Progenitor cell of endocrine pancreas (in vitro differentiated cells): ENCODE data around the gene SFXN3. TPM values are rescaled to one million over a fixed set of nuclear protein-coding genes. Genes with fewer than 3 reads are reported as not detected.

Experiments
- DNase-seq: peaks from one replicate; pipeline ENCODE4 v3.0.0; 2021; ENCODE audit warnings: low spot score; ENCODE audit not compliant: unreplicated experiment
- H3K27ac Mint-ChIP-seq: 2 replicates; pipeline ENCODE4 v1.8.0; 2021; ENCODE audit warnings: mild to moderate bottlenecking, moderate library complexity, mixed read lengths
- H3K27me3 Mint-ChIP-seq: 2 replicates; pipeline ENCODE4 v1.8.0; 2021; ENCODE audit warnings: mixed read lengths
- H3K36me3 Mint-ChIP-seq: 2 replicates; pipeline ENCODE4 v1.8.0; 2022; ENCODE audit warnings: mixed read lengths; ENCODE audit not compliant: insufficient read depth
- H3K4me1 Mint-ChIP-seq: 2 replicates; pipeline ENCODE4 v1.8.0; 2021; ENCODE audit warnings: low read depth, mixed read lengths
- H3K4me3 Mint-ChIP-seq: 2 replicates; pipeline ENCODE4 v1.8.0; 2021; ENCODE audit warnings: low read depth, mild to moderate bottlenecking, moderate library complexity, mixed read lengths
- H3K9me3 Mint-ChIP-seq: 2 replicates; pipeline ENCODE4 v1.8.0; 2021; ENCODE audit warnings: low read depth, mixed read lengths
- total RNA-seq: library from RNA; stranded (reverse); gene quantifications from 2 replicates; pipeline ENCODE4 v1.2.1, GENCODE V29; 2021
- TF ChIP-seq, protein P1 (sequence below): fragments of 200-600 bp; sonication (generic); IDR thresholded peaks from one replicate; pipeline ENCODE4 v1.5.0; 2021; ENCODE audit warnings: antibody characterized with exemption, mild to moderate bottlenecking; ENCODE audit not compliant: unreplicated experiment

SFXN3 gene
- total RNA-seq, 1 donor from 2014 or later: 6.1 TPM

DNA sequence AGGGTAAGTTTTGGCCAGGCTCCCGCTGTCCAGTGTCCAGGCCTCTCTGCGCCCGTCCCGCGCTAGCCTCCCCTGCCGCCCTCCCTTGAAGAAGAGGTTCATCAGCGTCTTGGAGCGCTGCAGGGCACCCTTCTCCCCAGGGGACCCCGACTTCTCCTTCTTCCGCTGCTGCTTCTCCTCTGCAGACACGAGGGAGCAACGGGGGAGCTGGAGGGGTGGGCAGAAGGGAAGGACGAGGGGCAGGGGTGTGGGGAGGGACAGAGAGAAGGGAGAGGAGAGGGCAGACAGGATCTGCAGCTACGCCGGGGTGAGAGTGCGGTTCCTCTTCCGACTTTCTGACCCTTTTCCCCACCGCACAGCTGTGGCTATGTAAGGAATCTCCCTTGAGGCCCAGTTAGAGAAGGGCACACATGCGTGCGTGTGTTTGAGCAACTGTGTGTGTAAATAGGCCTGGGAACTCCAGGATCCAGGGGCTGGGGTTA, 12.9 kb upstream of the SFXN3 start:
- peaks cover 74% of the 10 kb centered on the region for H3K27me3 Mint-ChIP-seq
- peaks cover 7% of the 10 kb centered on the region for H3K4me1 Mint-ChIP-seq
- TF ChIP-seq, protein P1, sequence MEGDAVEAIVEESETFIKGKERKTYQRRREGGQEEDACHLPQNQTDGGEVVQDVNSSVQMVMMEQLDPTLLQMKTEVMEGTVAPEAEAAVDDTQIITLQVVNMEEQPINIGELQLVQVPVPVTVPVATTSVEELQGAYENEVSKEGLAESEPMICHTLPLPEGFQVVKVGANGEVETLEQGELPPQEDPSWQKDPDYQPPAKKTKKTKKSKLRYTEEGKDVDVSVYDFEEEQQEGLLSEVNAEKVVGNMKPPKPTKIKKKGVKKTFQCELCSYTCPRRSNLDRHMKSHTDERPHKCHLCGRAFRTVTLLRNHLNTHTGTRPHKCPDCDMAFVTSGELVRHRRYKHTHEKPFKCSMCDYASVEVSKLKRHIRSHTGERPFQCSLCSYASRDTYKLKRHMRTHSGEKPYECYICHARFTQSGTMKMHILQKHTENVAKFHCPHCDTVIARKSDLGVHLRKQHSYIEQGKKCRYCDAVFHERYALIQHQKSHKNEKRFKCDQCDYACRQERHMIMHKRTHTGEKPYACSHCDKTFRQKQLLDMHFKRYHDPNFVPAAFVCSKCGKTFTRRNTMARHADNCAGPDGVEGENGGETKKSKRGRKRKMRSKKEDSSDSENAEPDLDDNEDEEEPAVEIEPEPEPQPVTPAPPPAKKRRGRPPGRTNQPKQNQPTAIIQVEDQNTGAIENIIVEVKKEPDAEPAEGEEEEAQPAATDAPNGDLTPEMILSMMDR: no peak
- H3K4me3 Mint-ChIP-seq: no peak overlapping the region
- no peaks in the 10 kb centered on the region for H3K36me3 Mint-ChIP-seq
- H3K9me3 Mint-ChIP-seq: no peaks in the 10 kb centered on the region
- DNase-seq: no peak
- no peak overlapping the region for H3K27ac Mint-ChIP-seq

DNA sequence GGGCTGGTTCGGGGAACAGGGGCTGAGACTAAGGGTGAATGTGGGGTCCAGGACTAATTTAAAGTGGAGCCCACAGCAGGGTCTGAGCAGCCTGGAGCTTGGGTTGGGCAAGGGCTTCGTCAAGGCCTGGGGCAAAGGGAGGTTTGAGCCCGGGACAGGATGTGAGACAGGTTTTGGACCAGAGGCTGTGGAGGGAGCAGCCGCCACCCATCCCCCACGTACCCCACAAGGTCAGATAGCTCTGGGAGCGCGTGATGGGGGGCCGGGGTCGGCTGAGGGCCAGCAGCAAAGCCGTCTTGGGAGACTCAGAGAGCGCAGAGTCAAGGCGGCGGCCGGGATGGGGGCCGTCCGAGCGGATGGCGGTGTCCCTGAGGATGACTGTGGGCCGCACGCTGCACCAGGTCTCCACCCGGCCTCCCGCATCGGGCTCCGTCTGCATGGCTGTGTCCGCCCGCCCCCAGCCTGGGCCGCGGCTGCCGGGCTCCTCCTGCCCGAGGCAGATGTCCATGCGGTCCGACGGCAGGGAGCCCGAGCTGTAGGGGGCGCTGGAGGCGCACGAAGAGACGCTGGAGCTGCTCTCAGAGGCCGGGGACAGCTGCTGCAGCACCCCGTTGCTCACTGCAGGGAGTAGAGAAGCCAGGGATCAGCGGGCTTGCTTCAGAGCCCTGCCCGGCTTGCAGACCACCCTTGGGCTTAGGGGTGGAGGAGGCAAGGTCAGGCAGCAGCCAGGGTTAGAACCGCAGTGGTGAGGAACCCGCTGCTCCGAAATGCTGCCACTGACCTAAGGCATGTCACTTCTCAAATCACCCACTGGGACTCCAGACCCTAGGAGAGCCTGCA, 12.2 kb upstream of the SFXN3 start:
- no peak overlapping the region for H3K4me3 Mint-ChIP-seq
- peaks cover 70% of the 10 kb centered on the region for H3K27me3 Mint-ChIP-seq
- peaks cover 5% of the 10 kb centered on the region for H3K4me1 Mint-ChIP-seq

DNA sequence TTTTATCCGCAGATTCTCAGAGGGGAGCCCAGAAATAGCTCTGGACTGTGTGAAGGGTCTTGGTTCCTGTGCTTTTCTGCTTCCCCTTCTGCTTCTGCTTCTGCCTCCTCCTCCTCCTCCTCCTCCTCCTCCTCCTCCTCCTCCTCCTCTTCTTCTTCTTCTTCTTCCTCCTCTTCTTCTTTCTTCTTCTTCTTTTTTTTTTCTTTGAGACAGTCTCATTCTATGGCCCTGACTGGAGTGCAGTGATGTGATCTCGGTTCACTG, 11.7 kb upstream of the SFXN3 start:
- Mint-ChIP-seq H3K27me3 (peaks cover 66% of the 10 kb centered on the region), H3K4me1 (peaks cover 4% of the 10 kb centered on the region), H3K4me3 (no peak overlapping the region), H3K36me3 (no peaks in the 10 kb centered on the region), H3K9me3 (no peaks in the 10 kb centered on the region), H3K27ac (no peak overlapping the region)
- no peak for DNase-seq
- TF ChIP-seq, protein P1: no peak

More for the DNA sequence above, 12.2 kb upstream of the SFXN3 start:
- no peaks in the 10 kb centered on the region for H3K9me3 Mint-ChIP-seq
- H3K36me3 Mint-ChIP-seq: no peaks in the 10 kb centered on the region
- no peak overlapping the region for H3K27ac Mint-ChIP-seq
- TF ChIP-seq, protein P1: peak; percentile 82
- DNase-seq: peak; percentile 85

DNA sequence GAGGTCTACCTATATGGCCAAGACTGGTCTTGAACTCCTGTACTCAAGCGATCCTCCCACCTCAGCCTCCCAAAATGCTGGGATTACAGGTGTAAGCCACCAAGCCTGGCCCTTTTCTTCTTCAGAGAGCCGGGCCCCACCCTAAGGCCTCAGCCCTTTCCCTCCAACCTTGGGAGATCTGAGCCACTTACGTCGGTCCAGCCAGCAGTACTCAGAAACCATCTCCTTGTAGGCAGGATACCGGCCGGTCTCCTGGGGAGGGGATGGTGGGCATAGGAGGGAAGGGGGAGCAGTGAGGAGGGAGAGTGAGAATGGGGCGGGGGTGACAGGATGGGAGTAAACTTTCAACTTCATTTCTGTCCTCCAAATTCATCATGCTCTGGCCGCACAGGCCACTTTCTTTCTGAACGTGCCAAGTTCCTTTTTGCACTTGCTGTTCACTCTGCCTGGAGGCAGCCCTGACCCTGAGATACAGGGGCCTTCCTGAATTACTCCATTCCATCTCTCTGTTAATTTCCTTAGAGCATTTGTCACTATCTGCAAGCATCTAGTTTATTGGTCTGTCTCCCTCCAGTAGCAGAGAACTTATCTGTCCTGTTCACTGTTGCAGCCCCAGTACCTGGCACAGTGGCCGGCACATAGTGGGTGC, 10.5 kb upstream of the SFXN3 start:
- TF ChIP-seq, protein P1: no peak
- H3K27me3 Mint-ChIP-seq: peaks cover 55% of the 10 kb centered on the region
- no peak overlapping the region for H3K4me3 Mint-ChIP-seq
- DNase-seq: no peak
- H3K9me3 Mint-ChIP-seq: no peaks in the 10 kb centered on the region
- H3K36me3 Mint-ChIP-seq: no peaks in the 10 kb centered on the region
- H3K27ac Mint-ChIP-seq: no peak overlapping the region
- peaks cover 4% of the 10 kb centered on the region for H3K4me1 Mint-ChIP-seq

DNA sequence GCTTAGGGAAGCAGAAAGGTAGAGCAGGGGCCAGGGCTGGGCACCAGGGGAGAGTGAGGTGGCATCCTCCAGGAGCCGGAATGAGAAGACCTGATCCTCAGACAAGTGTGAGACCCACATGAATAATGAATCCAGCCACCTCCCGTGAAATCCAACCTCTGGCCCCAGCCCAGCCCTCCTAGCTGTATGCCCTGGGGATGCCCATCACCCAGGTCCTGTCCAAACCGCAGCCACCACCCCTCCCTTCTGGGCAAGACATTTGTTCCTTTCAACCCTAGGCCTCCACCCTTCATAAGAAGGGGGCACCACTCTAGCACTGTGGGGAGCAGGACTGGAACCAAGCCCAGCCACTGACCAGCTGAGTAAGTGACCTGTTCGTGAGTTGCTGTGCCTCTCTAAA, 9.8 kb upstream of the SFXN3 start:
- TF ChIP-seq, protein P1: no peak
- Mint-ChIP-seq H3K4me1 (peaks cover 4% of the 10 kb centered on the region), H3K4me3 (no peak overlapping the region), H3K9me3 (no peaks in the 10 kb centered on the region), H3K36me3 (no peaks in the 10 kb centered on the region), H3K27ac (no peak overlapping the region), H3K27me3 (peaks cover 51% of the 10 kb centered on the region)
- no peak for DNase-seq
